Stimulated activated CD8-positive, alpha-beta memory T cell treated with anti-CD3 and anti-CD28 coated beads, Interleukin-2, amount 100 ng/mL, for 1 hour (primary cell): Measurements from ENCODE around the gene EXOC5.

Source experiments
- DNase-seq, 2 donors: peaks; one replicate each; pipeline ENCODE4 v3.0.0-alpha.2; 2020; ENCODE audit warnings: low read depth in 2 of 2

EXOC5 gene, protein sequence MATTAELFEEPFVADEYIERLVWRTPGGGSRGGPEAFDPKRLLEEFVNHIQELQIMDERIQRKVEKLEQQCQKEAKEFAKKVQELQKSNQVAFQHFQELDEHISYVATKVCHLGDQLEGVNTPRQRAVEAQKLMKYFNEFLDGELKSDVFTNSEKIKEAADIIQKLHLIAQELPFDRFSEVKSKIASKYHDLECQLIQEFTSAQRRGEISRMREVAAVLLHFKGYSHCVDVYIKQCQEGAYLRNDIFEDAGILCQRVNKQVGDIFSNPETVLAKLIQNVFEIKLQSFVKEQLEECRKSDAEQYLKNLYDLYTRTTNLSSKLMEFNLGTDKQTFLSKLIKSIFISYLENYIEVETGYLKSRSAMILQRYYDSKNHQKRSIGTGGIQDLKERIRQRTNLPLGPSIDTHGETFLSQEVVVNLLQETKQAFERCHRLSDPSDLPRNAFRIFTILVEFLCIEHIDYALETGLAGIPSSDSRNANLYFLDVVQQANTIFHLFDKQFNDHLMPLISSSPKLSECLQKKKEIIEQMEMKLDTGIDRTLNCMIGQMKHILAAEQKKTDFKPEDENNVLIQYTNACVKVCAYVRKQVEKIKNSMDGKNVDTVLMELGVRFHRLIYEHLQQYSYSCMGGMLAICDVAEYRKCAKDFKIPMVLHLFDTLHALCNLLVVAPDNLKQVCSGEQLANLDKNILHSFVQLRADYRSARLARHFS

DNA sequence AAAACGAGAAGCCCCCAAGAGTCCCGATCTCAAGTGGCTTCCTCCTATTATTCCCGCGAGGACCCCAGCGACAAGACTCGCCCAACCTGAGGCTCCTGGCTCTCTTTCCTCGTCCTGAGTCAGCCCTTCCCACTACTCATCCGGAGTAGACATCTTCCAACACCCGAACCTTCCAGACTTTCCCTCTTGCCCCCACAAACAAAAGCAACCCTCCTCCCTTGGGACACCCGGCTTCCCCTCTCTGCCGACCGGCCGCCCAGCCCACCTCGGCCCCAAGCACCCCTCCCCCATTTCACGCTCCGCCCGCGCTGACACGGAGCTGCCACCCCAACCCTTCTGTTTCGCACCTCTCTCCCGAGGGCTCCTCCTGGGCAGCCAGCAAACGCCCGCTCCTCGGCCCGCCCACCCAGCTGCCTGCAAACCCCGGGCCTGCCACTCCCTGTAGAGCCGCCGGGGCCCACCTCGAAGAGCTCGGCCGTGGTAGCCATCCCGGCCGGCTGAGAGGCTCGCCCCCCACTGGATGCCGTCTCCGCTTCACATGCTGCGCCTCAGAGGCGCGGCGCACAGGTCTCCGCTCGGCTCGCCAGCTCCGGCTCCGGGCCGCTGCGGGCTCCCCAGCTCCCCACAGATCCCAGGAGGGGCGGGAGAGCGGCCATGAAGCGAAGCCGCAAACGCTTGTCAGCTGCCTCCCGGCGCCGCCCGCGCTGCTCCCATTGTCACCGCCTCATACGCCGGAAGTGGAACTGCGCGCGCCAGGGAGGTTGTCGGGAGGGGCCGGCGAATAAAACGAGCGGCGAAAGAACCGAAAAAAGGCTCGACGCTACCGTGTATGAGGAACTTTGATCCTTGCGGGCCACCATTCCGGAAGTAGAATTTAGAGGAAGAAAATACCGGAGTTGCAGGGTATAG is at the start of gene EXOC5, which contains the start of gene AP5M1:
TSS of gene EXOC5 (minus strand) at position 745 of the 909 bp plus-strand sequence. CDS start at position 488, 257 bp downstream.
TSS of gene AP5M1 (plus strand) at position 811 of the 909 bp plus-strand sequence. CDS start 344 bp downstream, outside the sequence.
- peak; percentile 74 to 82 for DNase-seq

DNA sequence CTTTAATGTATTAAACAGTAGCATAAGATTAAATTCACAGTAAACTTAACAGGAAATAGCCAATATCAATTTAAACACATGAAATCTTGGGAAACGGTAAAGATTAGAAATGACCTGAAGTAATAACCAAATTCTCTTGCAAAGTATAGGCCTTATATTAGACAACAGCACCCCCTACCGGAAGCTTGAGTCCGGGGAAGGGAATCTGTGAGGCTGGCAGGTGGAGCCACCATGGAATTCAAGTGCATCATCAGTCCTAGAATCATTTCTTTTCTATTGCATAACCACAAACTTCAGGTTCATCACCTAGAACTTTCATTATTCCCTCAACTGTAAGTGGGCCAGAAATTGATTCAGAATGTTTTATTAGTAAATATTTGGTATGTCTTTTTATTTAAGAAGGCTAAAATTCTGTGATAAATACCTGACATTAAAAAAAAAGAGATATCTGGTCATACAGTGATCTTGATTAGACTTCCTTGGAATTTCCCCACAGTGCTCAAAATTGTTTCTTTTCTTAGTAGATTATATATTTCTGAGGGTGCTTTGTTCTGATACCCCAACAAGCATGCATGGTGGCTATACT is 48.6 kb upstream of the EXOC5 start:
- peak; percentile 37 to 47 for DNase-seq

DNA sequence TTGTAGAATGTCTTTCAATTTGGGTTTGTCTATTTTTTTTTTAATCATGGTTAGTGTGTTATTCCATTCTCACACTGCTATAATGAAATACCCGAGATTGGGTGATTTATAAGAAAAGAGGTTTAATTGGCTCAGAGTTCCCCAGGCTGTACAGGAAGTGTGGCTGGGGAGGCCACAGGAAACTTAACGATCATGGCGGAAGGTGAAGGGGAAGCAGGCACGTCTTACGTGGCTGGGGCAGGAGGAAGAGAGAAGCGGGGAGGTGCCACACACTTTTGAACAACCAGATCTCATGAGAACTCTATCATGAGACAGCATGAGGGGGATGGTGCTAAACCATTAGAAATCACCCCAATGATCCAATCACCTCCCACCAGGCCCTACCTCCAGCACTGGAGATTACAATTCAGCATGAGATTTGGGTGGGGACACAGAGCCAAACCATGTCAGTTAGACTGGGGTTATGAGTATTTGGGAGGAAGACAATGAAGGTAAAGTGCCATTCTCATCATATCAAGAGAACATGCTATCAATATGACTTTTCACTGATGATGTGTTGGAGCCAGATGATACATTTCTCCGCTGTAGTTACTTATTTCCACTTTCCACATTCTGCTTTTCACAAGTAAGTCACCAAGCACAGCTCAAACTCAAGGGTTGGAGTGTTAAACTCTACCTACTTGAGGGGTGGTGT is 45.8 kb upstream of the EXOC5 start:
- no peak for DNase-seq

DNA sequence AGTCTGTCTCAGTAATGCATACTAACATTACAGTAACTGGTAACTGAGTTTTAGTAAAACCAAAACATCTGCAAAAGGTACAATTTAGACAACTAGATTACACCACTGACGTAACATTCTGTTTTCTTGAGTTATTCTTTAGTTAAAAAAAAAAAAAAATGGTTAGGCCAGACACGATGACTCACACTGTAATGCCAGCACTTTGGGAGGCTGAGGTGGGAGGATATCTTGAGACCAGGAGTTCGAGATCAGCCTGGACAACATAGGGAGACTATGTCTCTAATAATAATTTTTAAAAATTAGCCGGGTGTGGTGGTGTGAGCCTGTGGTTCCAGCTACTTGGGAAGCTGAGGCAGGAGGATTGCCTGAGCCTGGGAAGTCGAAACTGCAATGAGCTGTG is 34.2 kb upstream of the EXOC5 start:
- no peak for DNase-seq

DNA sequence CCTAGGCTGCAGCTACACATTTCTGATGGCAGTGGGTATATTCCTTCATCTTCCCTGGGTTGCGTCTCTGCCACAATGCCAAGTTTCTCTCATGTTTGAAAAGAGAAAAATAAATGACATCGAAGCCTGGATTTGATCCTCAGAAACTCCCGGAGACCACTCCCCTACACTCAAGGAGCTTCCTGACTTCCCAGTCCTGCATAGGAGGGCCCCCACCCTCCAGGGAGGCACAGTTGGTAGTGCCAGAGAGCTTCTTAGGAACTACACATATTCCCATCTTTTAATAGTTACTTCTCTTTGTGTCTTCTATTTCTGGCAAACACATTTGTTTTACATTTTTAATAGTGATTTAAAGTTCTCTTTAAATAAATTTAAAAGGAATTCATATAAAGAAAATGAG is 30.8 kb upstream of the EXOC5 start:
- no peak for DNase-seq

DNA sequence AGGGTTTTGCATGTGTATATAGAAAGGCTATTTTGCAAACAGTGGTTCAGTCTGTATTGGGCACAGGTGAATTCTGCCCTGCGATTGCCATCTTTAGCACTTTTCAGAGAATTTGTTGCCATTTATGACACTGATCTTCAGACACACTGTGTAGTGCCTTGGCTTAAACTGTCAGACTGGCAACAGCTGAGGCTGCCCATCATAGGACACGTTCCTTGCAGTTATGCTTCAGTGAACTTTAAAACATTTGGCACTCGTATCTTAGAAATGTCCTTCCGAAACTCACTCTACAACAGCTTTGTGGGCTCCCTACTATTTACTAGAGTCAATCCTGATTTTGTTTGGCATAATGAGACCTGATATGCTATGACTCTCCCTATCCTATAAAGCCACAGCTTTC is 29.1 kb upstream of the EXOC5 start:
- no peak for DNase-seq

DNA sequence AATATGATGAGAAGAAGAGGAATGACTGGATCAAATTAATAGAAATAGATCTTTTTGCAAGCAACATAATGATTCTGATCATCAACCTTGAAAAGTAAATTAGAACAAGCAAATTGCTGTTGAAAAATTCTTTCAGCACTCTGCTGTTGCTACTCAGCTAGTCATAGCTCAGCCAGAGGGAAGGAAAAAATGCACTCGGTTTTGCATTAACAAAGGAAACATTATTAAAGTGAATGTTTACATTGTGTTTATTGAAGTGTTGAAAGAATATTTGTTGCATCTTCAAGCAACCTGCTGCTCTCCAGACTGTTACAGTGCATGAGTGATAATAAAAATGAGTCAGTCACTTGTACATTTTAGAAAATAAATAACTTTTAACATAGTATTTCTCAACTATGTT is 26.5 kb upstream of the EXOC5 start:
- DNase-seq: no peak

DNA sequence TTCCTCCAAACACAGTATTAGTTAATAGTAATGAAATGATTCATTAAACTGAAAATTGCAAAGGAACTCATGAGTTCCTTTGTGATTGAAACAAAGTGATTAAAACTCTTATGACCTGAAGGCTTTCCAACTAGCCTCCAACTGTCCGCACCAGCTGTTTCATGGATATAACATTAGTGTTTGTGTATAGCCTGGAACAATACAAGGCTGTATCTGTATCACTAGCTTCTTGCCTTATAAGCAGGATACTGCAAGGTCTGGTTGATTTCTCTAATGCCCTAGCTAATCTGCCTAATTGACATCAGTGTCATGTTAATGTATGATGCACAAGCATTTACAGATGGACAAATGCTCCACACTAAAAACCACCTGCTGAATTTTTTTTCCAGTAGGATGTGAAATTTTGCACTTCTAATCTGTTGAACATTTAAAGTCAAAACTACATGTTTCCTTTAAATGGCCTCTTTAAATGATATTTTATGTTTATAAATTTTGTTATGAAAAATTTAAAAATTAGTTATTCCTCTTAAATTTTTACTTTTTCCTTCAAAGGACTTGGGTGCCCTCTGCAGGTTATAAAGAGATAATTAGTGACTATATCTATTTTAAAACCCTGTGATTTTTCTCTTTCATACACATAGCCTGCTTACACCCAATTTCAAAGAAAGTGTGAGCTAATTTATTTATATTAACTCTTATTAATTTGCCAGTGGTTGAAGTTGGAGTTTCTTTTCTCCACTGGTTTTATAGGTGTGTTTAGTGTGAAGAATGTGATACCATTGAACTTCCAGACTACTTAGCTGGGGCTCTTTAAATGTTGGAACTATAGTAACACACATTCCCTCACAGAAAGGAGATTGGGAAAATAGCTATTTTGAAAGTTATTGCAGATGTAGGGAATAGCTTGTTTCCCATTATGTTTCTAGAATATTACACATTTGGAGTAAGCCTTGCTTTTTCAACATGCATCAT is 25.4 kb upstream of the EXOC5 start:
- no peak for DNase-seq

DNA sequence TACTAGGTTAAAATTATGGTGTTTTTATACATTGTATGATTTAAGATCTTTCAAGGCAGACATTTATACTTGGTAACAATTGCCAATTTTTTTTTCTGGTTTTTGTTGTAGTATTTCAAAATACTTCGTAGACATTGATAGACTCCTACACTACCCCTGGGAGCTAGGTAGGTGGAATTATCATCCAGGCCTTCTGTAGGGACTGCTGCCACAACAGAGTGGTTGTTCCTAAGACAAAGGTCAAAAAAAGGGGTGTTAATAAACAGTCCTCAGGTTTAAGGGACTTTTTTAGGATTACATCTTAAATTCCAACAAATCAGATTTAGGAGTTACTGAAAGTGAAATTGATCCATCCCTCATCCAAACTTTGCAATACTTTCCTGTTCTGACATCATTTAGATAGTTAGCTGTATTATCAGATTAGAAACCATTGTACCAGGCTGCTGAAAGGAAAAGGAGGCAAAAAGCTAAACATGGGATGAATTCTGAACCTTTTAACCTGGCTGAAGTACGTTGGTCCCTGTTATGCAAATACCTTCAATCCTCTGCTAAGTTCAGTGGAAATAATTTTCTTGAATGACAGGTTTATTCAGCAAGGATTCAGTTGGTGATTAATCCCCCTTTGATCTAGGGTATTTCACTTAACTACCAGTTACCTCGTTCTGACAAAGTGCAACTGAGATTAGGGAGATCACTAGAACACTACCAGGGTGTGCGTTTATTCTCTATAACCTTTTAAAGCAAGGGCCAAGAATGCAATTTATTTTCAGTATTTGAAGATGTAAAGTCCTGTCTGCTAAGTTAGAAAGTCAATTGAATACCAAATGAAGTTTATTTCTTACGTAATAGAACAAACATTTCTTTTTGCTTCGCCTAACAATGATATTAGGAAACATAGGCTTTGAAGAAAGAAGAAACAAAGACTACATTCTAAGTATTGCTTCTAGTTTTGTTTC is 23.3 kb upstream of the EXOC5 start:
- no peak for DNase-seq

DNA sequence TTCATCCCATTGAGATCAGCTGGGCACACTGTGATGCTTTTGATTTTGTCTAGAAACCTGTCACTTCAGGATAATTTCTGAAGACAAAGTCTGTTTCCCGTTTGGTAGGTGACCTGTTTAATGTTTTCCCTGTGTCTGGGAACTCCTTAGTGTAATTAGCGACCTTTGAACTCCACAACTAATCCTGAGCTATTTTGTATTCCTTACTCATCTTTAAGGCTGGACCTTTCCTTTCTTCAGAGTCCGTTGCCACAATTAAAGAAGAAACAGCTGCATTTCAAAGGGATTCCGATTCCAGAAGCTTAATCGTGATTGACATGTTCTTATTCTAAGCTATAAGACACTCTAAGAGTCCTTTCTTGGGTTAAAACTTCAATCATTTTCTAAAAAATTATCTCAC is 22.0 kb upstream of the EXOC5 start:
- no peak for DNase-seq

DNA sequence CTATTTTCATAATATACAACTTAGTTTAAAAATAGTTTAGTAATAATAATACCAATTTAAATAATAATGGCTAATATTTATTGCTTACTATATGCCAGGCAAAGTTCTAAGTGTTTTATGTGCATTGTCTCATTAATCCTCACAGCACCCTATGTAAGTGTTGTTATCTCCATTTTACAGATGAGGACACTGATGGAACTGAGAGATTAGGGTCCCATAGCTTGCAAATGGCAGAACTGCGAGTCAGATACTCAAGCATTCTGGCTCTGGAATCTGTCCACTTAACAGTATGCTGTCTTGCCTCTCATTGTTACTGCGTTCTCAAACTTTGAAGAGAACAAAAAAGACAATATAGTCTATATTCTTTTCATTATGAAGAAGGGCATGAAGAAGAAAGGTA is 19.0 kb upstream of the EXOC5 start:
- DNase-seq: no peak

DNA sequence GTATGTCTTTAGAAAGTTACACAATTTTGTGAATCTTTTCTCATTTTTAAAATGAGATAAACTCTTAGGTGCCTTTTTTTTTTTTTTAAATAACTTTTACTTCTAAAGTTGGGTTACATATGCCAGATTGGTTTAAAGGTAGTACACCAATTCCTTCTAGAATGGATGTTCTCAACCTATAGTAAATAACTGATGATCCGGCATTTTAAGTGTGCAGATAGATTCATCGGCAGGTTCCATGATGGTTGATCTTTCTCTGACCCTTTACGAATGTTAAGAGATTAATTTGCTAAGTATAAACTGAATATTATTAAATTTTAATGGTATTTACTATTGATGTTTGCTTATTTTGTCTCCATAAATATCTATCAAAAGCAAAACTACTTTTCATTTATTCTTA is 8.4 kb upstream of the EXOC5 start:
- DNase-seq: no peak

DNA sequence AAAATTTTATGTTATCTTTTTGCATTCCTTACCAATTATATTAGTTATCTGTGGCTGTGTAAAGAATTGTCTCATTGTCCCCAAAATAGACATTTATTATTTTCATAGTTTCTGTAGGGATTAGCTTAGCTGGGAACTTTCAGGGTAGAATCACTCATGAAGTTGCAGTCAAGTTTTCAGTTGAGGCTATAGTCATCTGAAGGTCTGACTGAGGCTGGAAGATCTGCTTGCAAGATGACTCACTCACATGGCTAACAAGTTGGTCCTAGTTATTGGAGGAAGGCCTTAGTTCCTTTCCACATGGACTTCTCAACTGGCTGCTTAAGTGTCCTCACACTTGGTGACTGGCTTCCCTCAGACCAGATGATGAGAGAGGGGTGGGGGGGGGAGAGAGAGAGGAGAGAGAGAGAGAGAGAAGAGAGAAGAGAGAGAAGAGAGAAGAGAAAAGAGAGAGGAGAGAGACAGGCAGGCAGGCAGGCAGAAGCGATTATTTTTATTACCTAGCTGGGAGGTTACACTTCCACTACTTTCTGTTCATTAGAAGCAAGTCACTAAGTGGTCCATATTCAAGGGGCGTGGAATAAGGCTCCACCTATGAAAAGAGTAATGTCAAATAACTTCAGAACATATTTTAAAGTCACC is 6.4 kb upstream of the EXOC5 start:
- no peak for DNase-seq

DNA sequence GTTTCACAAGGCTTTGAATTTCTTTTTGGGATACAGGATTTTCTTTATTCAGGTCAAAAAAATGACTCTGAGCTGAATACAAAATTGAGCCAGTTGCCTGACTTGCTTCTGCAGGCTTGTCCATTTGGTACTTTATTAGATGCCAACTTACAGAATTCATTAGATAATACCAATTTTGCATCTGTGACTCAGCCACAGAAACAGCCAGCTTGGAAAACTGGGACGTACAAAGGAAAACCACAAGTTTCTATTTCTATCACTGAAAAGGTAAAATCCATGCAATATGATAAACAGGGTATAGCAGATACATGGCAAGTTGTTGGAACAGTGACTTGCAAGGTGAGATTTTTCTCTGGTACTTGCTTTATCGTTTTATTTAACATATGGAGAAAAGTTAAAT is 5.8 kb upstream of the EXOC5 start:
- DNase-seq: no peak

DNA sequence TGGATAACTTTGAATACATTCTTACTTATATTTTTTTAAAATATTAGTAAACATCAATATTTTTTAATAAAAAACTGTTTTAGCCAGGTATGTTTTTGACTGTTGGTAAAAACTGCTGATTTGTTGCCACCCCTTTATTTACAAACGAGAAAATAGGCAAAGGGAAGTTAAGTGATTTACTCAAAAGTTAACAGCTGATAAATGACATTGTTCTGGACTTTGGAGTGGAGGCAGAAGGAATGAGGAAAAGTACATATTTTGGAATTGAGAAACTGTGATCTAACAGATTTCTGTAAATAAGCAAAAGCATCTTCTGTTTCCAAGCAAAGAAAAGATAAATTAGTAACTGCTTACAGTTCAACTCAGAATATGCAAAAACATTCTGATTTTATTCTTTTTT is 4.5 kb upstream of the EXOC5 start:
- DNase-seq: no peak

DNA sequence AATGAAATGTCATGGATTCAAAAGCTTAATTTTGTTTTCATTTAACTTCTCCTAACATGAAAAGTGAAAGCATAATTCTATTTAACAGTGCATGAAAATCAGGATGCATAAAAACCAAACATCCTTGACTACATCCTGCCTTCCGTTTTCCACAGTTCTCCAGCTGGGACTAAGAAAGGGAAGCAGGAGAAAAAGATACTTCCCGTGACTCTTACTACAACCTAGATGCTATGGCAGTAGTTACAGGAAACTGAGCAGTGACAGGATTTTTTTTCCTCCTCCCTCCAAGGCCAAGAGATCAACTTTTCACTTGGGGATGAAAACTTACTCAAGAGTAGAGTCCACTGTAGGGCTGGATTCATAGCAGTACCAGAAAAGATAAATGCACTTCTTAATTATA is 2.6 kb downstream of the EXOC5 start:
- no peak for DNase-seq

DNA sequence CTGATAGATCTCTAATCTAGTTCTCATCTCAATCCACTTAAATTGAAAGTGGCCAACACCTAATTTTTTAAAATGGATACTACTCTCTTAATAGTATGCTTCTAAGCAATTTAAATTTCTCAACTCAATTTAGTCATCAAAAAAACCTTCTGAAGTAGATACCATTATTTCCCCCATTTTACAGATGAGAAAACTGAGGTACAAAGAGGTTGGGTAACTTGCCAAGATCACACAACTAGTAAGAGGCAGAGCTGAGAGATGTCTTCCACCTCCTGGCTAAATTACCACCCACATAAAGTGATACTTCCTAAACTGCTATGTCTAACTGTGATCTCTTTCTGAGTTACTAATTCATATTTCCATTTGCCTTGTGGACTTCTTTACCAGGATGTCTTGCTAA is 6.6 kb downstream of the EXOC5 start:
- no peak for DNase-seq

DNA sequence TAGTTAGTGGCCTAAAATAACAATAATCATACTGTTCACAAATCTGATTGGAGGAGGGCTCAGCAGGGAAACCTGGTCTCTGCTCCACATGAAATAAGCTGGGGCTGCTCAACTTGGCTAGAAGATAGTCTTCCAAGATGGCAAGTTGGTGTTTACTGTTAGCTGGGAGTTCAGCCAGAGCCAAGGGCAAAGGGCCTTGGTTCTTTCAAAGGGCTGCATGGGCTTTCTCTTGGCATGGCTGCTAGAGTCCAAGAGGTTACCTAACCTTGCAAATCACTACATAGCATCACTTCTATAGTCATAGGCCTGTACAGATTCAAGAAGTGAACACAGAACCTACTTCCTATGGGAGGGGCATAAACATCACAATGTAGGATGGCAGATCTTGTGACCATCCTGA is 7.1 kb downstream of the EXOC5 start:
- no peak for DNase-seq
